ENCODE results near the gene A3GALT2.
"Not testable (repeated sequence)": the region's sequence is repeated elsewhere in the genome, so short reads cannot be mapped to it uniquely, and the experiment has no call there.

The A3GALT2 gene

DNA sequence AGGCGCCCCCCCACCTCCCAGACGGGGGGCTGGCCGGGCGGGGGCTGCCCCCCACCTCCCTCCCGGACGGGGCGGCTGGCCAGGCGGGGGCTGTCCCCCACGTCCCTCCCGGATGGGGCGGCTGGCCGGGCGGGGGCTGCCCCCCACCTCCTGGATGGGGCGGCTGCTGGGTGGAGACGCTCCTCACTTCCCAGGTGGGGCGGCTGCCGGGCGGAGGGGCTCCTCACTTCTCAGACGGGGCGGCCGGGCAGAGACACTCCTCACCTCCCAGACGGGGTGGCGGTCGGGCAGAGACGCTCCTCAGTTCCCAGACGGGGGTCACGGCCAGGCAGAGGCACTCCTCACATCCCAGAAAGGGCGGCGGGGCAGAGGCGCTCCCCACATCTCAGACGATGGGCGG lies 11.5 kb downstream of the A3GALT2 start:
- DNase-seq = not testable (repeated sequence)

DNA sequence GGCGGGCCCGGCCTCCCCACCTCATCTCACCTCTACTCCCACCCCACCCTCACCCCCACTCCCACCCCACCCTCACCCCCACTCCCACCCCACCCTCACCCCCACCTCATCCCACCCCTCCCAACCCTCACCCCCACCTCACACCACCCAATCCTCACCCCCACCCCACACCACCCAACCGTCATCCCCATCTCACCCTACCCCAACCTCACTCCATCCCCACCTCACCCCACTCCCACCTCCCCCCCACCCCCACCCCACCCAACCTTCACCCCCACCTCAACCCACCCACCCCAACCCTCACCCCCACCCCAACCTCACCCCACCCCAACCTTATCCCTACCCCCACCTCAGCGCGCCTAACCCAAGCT lies 13.4 kb downstream of the A3GALT2 start:
- DNase-seq = no peak

DNA sequence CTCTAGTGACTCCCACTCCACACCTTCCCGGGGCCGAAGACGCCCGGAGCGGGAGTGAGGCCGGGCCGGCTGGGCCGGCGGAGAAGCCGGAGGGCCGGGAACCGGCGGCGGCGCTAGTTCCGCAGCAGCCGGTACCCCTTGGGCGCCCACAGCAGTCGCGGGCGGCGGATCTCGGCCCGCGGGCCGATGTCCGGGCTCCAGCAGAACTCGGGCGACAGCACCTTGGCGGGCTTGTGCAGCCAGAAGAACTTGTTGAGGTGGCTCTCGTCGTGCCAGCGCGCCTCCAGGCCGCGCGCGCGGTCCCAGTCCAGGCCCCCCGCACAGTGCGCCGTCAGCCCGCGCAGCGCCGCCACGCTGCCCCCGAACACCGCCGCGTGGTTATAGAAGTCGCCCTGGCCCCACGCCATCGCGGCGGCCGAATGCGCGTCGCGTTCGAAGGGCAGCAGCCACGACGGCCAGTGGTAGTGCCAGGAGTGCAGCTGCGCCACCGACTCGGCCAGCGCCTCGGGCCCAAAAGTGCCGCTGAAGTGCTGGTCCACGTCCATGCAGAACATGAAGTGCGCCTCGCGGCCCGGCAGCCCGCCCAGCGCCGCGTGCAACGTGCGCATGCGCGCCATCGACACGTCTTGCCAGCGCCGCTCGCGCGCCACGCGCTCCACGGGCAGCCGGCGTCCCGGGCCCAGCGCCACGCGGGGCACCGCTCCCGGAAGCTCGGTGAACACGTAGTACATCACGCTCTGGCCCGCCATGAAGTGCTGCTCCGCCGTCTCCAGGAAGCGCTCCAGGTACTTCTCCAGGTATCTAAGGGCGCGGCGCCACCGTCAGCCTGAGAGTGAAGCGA lies 14.0 kb downstream of the A3GALT2 start:
- DNase-seq = no peak

DNA sequence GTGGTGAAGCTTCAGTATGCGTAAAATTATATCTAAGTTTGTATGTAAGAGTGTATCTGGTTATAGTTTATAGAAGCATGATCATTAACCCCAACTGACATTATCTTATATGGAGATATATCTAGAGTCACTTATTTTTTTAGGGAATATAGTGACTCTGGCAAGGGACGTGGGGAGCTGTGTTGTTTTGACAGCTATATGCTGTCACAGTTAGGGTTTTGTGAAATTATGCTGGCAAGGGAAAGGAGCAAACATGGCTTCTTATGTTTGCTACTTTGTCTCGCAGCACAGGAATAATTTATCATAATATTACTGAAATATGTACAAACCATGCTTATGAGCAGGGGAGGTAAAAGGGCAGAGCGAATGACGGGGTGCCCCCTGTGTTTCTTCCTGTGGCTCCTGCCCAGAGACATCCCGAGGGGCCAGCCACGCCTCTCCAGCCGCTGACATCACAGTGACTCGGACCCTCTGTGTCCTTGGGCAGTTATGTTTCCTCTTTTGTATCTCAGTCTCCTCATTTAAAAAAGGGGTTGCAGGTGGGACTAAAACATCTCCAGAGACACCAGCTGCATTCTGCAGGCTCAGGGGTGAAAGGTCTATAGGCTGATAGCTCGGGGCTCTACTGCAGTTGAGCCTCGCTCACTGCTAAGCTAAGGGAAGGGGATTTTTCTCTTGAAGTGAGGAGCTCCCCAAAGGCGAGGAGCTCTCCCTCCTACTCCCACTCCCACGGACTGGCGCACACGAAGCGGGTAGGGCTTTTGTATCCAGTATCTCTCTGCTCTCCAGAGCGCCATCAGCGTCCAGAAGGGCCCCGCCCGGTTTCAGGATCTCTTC lies 14.9 kb downstream of the A3GALT2 start:
- DNase-seq = no peak

DNA sequence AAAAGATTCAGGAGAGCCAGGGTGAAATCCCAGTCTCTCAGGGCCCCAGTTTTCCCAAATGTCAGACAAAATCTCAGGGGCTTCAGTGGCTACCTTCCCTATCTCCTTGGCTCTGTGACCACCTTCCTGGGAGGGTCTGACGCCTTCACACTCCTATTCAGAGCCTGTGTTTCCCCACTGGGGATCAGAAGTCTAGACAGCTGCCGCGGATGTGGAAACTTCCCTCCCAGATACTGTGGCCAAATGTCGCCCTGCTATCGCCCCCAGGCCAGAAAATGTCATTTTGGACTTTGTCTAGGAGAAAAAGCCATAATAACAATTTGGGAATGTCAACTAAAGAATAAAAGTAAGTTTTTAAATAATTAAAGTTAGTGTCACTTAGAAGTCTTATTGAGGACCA lies 15.9 kb downstream of the A3GALT2 start:
- DNase-seq = no peak

DNA sequence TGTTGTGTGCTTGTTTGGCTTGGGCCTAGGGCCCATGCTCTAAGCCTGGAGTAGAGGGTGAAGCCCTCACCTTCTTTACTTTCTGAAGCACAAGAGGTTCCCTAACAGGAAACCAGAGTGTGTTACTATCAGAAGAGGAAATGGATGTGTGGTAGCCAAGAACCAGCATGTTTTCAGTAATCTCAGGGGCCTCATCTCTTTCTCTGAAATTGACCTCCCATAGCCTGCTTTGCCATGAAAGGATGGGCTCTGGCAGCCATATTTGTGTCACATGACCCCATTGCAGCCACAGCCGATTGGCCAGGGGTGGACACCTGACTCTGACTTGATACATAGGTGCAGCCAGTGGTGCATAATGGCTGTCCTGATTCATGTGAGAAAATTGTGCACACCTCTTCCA lies 18.6 kb downstream of the A3GALT2 start:
- DNase-seq = no peak

DNA sequence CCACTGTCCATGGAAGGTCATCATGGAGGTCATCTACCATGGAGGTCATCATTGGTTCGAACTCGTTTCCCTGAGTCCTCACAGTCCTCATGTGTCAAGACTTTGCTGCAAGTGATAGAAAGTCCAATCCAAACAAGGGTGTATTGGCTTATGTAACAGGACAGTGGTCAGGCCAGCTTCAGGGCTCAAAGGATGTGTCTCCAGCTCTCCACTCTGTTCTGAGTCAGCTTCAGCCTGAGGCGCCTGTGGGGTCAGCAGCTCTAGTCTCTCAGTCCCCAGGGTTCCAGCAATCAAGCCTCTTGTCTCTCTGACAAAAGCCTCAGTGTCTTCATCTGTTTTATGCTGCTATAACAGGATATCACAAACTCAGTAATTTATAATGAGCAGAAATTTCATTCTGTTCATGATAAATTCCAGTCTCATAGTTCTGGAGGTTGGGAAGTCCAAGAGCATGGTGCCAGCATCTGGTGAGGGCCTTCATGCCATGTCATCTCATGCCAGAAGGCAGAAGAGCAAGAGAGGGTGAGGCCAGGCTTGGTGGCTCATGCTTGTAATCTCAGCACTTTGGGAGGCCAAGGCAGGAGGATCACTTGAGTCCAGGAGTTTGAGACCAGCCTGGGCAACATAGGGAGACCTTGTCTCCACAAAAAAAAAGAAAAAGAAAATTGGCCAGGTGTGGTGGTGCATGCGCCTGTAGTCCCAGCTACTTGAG lies 19.5 kb downstream of the A3GALT2 start:
- no peak for DNase-seq

DNA sequence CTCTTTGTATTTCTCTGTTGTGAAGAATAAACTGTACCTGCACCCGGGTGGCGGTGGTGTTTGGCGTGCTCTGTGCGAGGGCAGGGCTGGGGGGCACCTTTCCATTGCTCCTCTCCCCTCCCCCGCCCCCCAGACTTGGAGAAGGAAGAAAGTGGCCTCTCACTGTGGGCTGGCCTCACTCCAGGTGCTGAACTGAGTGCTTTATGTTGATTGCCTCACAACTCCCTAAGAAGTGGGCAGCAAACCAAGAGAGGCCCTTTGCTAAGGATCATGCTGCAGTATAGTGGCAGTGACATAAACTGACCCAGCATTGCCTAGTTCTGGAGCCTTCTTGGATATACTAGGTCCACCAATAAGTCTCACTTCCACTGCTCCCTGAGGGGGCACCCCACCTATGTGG lies 20.2 kb downstream of the A3GALT2 start:
- DNase-seq = no peak

DNA sequence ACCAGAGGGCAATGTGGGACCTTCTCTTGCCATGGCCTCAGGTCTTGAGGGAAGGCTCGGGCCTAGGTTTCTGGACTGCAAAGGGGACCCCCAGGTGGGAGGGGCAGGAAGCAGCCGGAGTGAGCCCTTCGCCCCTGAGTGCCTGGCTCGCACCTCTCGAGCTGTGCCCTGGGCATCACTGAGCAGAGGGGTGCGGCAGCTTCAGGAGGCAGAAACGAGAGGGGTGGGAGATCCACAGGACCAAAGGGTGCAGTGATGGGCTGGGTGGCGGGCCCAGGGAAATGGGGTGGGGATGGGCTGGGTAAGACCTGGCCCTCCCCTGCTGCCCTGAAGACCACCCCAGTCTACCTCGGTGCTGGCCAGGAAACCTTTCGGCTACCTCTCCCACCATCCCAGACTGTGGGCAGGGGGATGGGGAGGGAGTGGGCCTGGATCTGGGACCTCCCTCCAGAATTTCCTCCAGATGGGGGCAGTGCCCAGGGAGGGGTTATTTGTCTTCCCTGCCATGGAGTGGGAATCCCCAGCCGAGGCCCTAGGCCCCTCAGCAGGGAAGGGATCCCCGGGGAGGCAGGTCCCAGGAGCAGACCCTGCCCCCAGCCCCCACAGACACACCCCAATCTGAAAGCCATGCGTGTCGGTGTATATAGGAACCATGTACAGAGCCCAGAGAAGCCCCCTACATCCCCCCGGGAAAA lies 21.3 kb downstream of the A3GALT2 start:
- no peak for DNase-seq

DNA sequence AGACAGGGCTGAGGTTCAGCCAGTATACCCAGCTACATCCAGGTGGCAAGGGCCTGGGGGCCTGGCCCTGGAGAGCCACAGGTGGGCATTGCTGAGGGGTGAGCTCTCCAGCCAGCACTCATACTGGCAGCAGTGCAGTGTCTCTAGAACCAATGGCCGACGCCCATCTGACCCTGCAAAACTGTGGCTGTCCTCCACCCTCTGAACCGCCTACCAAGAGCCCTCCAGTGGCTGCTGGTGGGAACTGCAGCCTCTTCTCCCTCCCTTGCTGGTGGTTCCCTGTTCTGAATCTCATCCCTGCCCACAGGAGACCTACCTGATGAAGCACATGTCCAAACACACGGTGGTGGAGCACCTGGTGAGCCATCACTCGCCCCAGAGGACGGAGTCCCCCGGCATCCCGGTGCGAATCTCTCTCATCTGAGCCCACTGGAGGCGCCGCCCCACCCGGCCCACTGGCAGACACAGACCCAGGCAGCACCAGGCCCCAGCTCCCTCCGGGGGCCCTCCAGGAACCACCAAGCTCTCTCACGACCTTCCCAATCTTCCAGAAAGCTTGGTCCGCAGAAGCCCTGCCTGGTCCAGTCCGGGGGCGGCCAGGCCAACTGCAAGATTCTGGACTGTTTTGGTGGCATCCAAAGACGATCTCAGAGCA lies 22.1 kb downstream of the A3GALT2 start:
- DNase-seq = no peak

DNA sequence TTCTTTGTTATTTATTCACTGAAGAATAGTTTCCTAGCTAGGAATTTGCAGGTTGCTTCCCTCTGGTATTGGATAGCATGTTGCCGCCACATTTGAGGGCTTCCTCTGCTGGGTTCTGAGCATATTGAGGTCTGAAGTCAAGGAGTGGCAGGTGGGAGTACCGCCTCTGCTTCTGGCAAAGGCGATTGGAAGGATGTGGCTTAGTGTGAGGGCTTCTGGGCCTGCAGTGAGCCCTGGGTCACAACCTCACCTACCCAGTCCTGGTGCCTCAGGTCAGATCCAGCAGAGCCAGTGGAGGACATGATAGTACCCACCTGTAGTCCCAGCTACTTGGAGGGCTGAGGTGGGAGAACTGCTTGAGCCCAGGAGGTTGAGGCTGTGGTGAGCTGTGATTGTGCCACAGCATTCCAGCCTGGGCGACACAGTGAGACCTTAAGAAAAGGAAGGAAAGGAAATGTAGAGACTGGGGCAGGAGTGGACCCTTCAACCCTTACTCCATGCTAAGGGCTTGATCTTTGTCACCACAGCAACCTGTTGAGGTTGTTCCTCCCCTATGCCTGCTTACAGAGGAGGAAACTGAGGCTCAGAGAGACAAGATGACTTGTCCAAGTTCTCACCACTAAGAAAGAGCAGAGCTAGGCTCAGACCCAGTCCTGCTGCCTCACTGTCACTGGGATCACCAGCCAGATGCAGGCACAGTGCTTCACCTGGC lies 22.8 kb downstream of the A3GALT2 start:
- no peak for DNase-seq

DNA sequence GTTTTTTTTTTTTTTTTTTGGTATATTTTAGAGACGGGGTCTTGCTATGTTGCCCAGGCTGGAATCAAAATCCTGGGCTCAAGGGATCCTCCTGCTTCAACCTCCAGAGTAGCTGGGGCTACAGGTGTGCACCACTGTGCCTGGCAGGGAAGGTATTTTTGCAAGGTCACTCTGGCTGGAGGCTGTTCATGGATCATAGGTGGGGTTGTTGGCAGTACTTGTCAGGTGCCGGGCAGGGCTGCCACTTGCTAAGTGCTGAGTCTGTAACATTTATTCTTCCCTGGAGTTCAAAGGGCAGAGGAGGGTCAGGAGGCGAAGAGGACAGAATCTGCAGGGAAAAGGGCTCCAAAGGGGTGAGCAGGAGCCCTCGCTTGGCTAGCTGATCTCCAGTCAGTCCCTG lies 24.1 kb downstream of the A3GALT2 start:
- DNase-seq = no peak

DNA sequence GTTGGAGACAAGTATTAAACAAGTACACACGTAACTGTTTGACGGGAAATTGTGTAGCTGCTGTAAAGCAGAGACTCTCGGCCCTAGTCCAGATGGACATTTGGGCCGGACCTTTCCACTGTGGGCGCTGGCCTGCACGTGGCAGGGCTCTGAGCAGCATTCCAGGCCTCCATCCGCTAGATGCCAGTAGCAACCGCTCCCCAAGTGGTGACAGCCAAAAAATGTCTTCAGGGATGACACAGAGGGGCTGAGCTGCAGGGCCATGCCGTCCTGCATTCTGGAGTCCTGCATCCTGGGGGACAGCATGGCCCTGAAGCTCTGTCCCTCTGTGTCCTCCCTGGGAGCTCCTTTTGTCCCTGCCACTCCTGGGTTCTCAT lies 24.8 kb downstream of the A3GALT2 start:
- no peak for DNase-seq

DNA sequence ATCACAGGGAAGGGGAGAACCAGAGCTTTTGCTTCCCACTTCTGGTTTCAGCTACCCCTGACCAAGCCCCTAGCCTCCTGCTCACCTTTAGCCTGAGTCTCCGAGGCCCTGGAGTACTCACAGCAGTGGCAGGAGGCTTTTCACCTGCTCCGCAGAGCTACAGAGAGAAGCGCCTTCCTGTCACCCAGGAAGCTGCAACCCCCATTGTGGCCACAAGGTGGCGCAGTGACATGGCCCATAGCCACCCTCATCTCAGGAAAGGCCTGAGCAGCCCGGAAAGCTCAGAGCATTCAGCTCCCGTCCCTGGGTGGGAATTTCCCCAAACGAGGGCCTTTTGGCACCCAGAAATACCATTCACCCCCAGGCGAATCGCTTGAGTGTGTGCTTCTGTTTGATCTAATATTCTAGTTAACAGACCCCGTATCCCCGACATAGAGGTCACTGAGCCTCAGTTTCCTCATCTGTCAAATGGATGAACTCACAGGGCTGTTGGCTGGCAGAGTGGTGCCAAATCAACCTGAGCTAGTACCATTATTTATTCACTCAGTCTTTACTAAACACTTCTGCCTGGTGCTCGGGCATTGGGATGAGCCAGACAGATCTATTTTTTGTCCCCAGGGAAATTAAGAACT lies 25.3 kb downstream of the A3GALT2 start:
- peak; percentile 57 for DNase-seq

DNA sequence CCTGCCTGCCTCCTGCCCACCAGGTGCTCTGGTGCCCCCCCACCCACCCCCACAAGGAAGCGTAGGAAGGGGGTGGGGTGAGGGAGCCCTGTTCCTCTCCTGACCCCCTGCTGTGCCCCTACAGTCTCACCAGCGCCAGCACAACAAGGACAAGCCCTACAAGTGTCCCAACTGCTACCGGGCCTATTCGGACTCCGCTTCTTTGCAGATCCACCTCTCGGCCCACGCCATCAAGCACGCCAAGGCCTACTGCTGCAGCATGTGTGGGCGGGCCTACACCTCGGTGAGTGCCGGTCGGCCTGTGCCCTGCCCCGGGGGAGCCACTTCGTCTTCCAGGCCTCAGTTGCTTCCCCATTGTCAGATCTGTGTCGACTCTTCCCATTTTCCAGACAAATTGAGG lies 25.9 kb downstream of the A3GALT2 start:
- DNase-seq = no peak

DNA sequence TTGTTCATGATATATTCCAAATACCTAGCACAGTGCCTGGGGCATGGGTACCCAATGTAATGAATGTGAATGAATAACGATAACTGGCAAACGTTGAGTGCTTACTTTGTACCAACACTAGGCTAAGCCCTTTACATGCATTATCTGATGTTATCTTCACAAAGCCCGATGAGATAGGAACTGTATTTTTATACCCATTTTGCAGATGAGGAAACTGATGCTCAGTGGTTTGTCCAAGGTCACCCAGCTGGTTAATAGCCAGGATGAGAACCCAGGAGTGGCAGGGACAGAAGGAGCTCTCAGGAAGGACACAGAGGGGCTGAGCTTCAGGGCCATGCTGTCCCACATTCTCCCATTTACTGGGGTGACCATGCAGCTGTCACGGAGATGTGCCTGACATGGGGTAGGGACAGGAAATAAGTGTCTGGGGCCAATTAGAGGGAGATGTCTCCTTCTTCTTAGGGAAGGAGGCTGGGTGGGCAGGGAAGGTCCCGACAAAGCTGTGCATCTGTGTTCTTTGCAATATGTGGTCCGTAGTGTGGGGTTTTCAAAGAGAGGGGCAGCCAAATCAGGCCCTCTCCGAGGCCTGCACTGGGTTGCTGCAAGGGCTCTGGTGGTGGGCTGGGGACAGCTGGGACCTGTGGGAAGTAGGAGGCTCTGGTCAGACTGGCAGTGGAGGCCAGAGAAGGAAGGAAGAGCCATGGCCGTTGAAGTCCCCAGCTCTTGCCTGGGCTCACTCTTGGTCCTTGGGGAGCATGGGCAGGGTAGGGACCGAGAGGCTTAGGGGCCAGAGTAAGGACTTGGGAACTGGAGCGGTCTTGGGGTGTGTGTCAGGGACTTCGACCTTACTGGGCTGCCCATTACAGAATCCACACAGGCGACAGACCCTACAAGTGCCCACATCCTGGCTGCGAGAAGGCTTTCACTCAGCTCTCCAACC lies 26.6 kb downstream of the A3GALT2 start:
- DNase-seq = no peak

DNA sequence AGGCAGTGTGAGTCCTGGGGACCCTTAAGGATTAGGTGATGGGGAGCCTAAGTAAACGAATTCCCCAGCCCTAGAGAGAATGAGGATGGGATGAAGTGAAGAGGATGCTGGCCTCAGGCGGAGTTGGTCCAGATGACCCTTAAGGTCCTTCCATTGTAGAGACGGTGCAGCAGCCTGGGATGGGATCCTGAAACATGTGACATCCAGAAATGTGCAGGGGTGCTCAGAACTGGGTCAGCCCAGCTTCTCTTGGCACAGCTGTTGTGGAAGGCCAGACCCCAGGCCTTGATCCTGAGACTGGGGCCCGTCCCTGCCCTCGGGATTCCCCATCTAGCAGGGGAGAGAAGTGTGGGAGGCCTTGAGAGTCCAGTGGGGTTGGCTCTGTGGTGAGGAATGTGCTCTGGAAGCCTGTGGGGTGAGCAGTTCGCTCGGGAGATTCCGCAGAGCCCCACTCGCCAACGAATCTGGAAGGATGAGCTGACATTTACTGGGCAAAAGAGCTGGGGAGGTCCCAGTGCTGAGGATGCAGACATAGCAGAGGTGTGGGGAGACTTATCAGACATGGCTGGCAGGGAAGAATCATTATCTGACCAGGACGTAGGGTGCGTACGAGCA lies 28.1 kb downstream of the A3GALT2 start:
- no peak for DNase-seq

DNA sequence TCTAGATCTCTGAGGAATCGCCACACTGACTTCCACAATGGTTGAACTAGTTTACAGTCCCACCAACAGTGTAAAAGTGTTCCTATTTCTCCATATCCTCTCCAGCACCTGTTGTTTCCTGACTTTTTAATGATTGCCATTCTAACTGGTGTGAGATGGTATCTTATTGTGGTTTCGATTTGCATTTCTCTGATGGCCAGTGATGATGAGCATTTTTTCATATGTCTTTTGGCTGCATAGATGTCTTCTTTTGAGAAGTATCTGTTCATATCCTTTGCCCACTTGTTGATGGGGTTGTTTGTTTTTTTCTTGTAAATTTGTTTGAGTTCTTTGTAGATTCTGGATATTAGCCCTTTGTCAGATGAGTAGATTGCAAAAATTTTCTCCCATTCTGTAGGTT lies 30.3 kb downstream of the A3GALT2 start:
- not testable (repeated sequence) for DNase-seq

DNA sequence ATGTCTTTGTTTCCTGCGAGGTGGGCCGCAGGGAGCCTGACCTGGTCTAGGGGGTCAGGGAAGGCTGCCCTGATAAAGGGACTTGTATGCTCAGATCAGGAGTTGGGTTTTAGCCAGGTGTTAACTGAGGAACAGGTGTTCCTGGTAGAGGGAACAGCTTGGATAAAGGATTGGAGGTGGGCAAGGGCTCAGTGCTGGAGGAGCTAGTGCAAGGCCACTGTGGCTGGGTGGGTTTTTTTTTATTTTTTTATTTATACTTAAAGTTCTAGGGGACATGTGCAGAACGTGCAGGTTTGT lies 31.1 kb downstream of the A3GALT2 start:
- no peak for DNase-seq
